HG02870 (cell line): ENCODE measurements around the gene CAND2.
"Not testable (repeated sequence)": the region's sequence is repeated elsewhere in the genome, so short reads cannot be mapped to it uniquely, and the experiment has no call there.

Source experiments
- ATAC-seq: cut with Tn5 transposase; IDR thresholded peaks from one replicate; pipeline ENCODE4 v1.9.1; 2021; ENCODE audit warnings: mild to moderate bottlenecking, moderate library complexity; ENCODE audit not compliant: unreplicated experiment

CAND2 gene

GRCh38 chr3:12828751-12829150 is 32.3 kb downstream of the CAND2 start:
- ATAC-seq, result no peak

GRCh38 chr3:12829404-12829803 is 32.9 kb downstream of the CAND2 start:
- ATAC-seq, result no peak

GRCh38 chr3:12829886-12830784 is 33.7 kb downstream of the CAND2 start:
- ATAC-seq, result no peak

GRCh38 chr3:12830785-12831156 is 34.3 kb downstream of the CAND2 start:
- no peak for ATAC-seq

GRCh38 chr3:12831301-12831866 is 34.9 kb downstream of the CAND2 start:
- ATAC-seq, result no peak

GRCh38 chr3:12832350-12833221 is 36.1 kb downstream of the CAND2 start:
- ATAC-seq, result no peak

GRCh38 chr3:12833222-12834161 is 37.0 kb downstream of the CAND2 start:
- no peak for ATAC-seq

GRCh38 chr3:12835052-12835665 is 38.7 kb downstream of the CAND2 start:
- ATAC-seq, result no peak

GRCh38 chr3:12837295-12837986 is 41.0 kb downstream of the CAND2 start:
- ATAC-seq, result no peak

- ATAC-seq, result no peak
Observed at GRCh38 chr3:12838179-12838965, 41.9 kb downstream of the CAND2 start.

GRCh38 chr3:12839156-12839946 is 42.9 kb downstream of the CAND2 start:
- ATAC-seq, result no peak

- not testable (repeated sequence) for ATAC-seq
Observed at GRCh38 chr3:12840148-12840547, 43.7 kb downstream of the CAND2 start.

GRCh38 chr3:12840591-12841148 is 44.2 kb downstream of the CAND2 start:
- ATAC-seq, result peak; percentile 17

GRCh38 chr3:12841149-12841969 is 44.9 kb downstream of the CAND2 start, which contains the start of gene RPL32:
Gene RPL32 (minus strand): TSS chr3:12841565. CDS start chr3:12840237, 1,328 bp downstream.
- ATAC-seq, result peak; percentile 78

GRCh38 chr3:12841970-12842328 is 45.5 kb downstream of the CAND2 start:
- ATAC-seq, result no peak

- no peak for ATAC-seq
Observed at GRCh38 chr3:12842469-12842868, 46.0 kb downstream of the CAND2 start.

GRCh38 chr3:12845811-12846210 is 49.3 kb downstream of the CAND2 start:
- ATAC-seq, result no peak
